SU-DHL-6 (cell line): ENCODE measurements around the gene FTL.

ENCODE experiments used
- H2AFZ ChIP-seq: fragments of 200-600 bp; sonication (generic); 2 replicates; pipeline ENCODE4 v1.6.1; 2014; ENCODE audit warnings: low read depth, mild to moderate bottlenecking, moderate library complexity, mixed read lengths, antibody characterized with exemption, low read length; ENCODE audit not compliant: severe bottlenecking
- H3F3A ChIP-seq: fragments of 200-600 bp; shearing (Covaris generic); 2 replicates; pipeline ENCODE4 v1.6.0; 2016; ENCODE audit warnings: antibody characterized with exemption, mild to moderate bottlenecking; ENCODE audit not compliant: insufficient read depth
- H3K27ac ChIP-seq: fragments of 200-600 bp; sonication (generic); 2 replicates; pipeline ENCODE4 v1.5.1; 2016; ENCODE audit warnings: low read depth, mild to moderate bottlenecking, low read length, moderate library complexity, mixed read lengths
- H3K27me3 ChIP-seq: fragments of 200-600 bp; sonication (generic), shearing (Covaris generic); 2 replicates; pipeline ENCODE4 v1.6.0; 2014; ENCODE audit warnings: mild to moderate bottlenecking, low read length
- H3K36me3 ChIP-seq: fragments of 200-600 bp; sonication (generic); 2 replicates; pipeline ENCODE4 v1.6.1; 2014; ENCODE audit warnings: mild to moderate bottlenecking, low read length, mixed read lengths
- H3K4me2 ChIP-seq: fragments of 300-600, 200-600 bp; shearing (Covaris generic), sonication (generic); 2 replicates; pipeline ENCODE4 v1.6.0; 2014; ENCODE audit warnings: low read length, low read depth, mild to moderate bottlenecking; ENCODE audit not compliant: poor library complexity, severe bottlenecking
- H3K4me3 ChIP-seq: fragments of 200-600 bp; sonication (generic); 2 replicates; pipeline ENCODE4 v1.5.1; 2014; ENCODE audit warnings: antibody characterized with exemption, low read length, mild to moderate bottlenecking, mixed read lengths; ENCODE audit not compliant: insufficient read depth, poor library complexity, severe bottlenecking
- H3K79me2 ChIP-seq: fragments of 200-600 bp; sonication (generic); 2 replicates; pipeline ENCODE4 v1.6.1; 2014; ENCODE audit warnings: mild to moderate bottlenecking, low read length, moderate library complexity; ENCODE audit not compliant: insufficient read depth
- H3K9ac ChIP-seq: fragments of 200-600 bp; sonication (generic); 2 replicates; pipeline ENCODE4 v1.7.0; 2014; ENCODE audit warnings: mild to moderate bottlenecking, low read length
- H3K9me2 ChIP-seq: fragments of 200-600 bp; sonication (generic); replicated peaks from 2 replicates; pipeline ENCODE4 v1.6.1; 2014; ENCODE audit warnings: low read length; ENCODE audit not compliant: insufficient read depth
- H3K9me3 ChIP-seq: fragments of 200-600 bp; sonication (generic); 2 replicates; pipeline ENCODE4 v1.6.1; 2014; ENCODE audit warnings: low read length, mixed read lengths; ENCODE audit not compliant: insufficient read depth
- H4K20me1 ChIP-seq: fragments of 200-600 bp; sonication (generic); 2 replicates; pipeline ENCODE4 v1.6.1; 2014; ENCODE audit warnings: low read depth, mild to moderate bottlenecking, antibody characterized with exemption, low read length, moderate library complexity, mixed read lengths
- CTCF ChIP-seq: fragments of 200-600 bp; sonication (generic); IDR thresholded peaks from one replicate; pipeline ENCODE4 v1.5.1; 2017; ENCODE audit warnings: antibody characterized with exemption, mild to moderate bottlenecking, low read length, moderate library complexity; ENCODE audit not compliant: insufficient read depth, poor library complexity, severe bottlenecking
- EZH2phosphoT487 ChIP-seq: fragments of 200-600 bp; sonication (generic), shearing (Covaris generic); conservative IDR thresholded peaks from 2 replicates; pipeline ENCODE4 v1.6.1; 2018; ENCODE audit warnings: mild to moderate bottlenecking, antibody characterized with exemption, low read length, moderate library complexity, mixed read lengths

The FTL gene

GRCh38 chr19:48950830-48951519 is 14.1 kb upstream of the FTL start:
- no peak overlapping the region for H3K4me3 ChIP-seq
- H3K27ac ChIP-seq: no peak overlapping the region
- no peak overlapping the region for H2AFZ ChIP-seq
- no peak overlapping the region for H3K9ac ChIP-seq
- H4K20me1 ChIP-seq: no peaks in the 10 kb centered on the region
- H3F3A ChIP-seq: 0 out of 2 replicates have a peak, but pooled peaks cover 1% of the 10 kb centered on the region
- peaks cover 21% of the 10 kb centered on the region; the same call in 1 of the 2 replicates for H3K9me3 ChIP-seq
- no peaks in the 10 kb centered on the region for H3K9me2 ChIP-seq
- no peaks in the 10 kb centered on the region for H3K27me3 ChIP-seq
- peaks cover 13% of the 10 kb centered on the region for H3K79me2 ChIP-seq
- TF ChIP-seq EZH2phosphoT487: no peak
- no peak for TF ChIP-seq CTCF
- no peak overlapping the region for H3K4me2 ChIP-seq
- H3K36me3 ChIP-seq: no peaks in the 10 kb centered on the region

GRCh38 chr19:48953141-48953540 is 12.0 kb upstream of the FTL start:
- no peak for TF ChIP-seq EZH2phosphoT487
- Histone ChIP-seq H3K4me2 (no peak overlapping the region), H3K36me3 (no peaks in the 10 kb centered on the region), H3F3A (0 out of 2 replicates have a peak, but pooled peaks cover 3% of the 10 kb centered on the region), H2AFZ (no peak overlapping the region), H3K9me2 (no peaks in the 10 kb centered on the region), H3K27ac (no peak overlapping the region), H4K20me1 (no peaks in the 10 kb centered on the region), H3K9me3 (peaks cover 2% of the 10 kb centered on the region; the same call in 1 of the 2 replicates), H3K9ac (no peak overlapping the region), H3K4me3 (no peak overlapping the region), H3K27me3 (no peaks in the 10 kb centered on the region), H3K79me2 (peaks cover 17% of the 10 kb centered on the region)

GRCh38 chr19:48953990-48954594 is 11.0 kb upstream of the FTL start:
- H3K9me2 ChIP-seq: no peaks in the 10 kb centered on the region
- TF ChIP-seq CTCF (no peak), EZH2phosphoT487 (no peak)
- no peaks in the 10 kb centered on the region for H3K9me3 ChIP-seq
- no peak overlapping the region; the same call in 1 of the 2 replicates for H3K27ac ChIP-seq
- H2AFZ ChIP-seq: peak overlapping the region; percentile 56
- peak overlapping the region; percentile 52 for H3K4me2 ChIP-seq
- H3K9ac ChIP-seq: peak overlapping the region; percentile 97
- 0 out of 2 replicates have a peak, but pooled peaks cover 3% of the 10 kb centered on the region for H3F3A ChIP-seq
- H3K36me3 ChIP-seq: no peaks in the 10 kb centered on the region
- no peaks in the 10 kb centered on the region for H4K20me1 ChIP-seq
- peaks cover 17% of the 10 kb centered on the region for H3K79me2 ChIP-seq
- H3K27me3 ChIP-seq: no peaks in the 10 kb centered on the region
- peak overlapping the region; percentile 85 for H3K4me3 ChIP-seq
